ENCODE measurements around the gene UGT1A7. TPM values are rescaled to one million over a fixed set of nuclear protein-coding genes. Genes with fewer than 3 reads are reported as not detected.

The UGT1A7 gene
- total RNA-seq, 2 experiments from 2014 or later, result not detected

- no peak overlapping the region for H3K27ac ChIP-seq (ENCODE audit: low read depth in 1 of 2, low read length in 2 of 2)
- Mint-ChIP-seq H3K4me1 (ENCODE audit: low read depth) (no peaks in the 10 kb centered on the region), H3K4me3 (no peak overlapping the region), H3K27me3 (peaks cover 7% of the 10 kb centered on the region), H3K36me3 (ENCODE audit: low read depth) (no peaks in the 10 kb centered on the region), H3K27ac (no peak overlapping the region), H3K9me3 (no peaks in the 10 kb centered on the region)
- H3K9me3 ChIP-seq (ENCODE audit: control insufficient read depth in 1 of 2, insufficient read depth in 1 of 2, low read length in 2 of 2), result peaks cover 0 to 8% of the 10 kb centered on the region in 2 experiments
- H3K27me3 ChIP-seq (ENCODE audit: control insufficient read depth in 1 of 2, insufficient read depth in 2 of 2, low read length in 2 of 2), result peaks cover 0 to 5% of the 10 kb centered on the region in 2 experiments
- ChIA-PET CTCF (no interaction called here), POLR2A (no interaction called here)
- no peak overlapping the region for H3K4me3 ChIP-seq (ENCODE audit: low read length)
- ATAC-seq (ENCODE audit: poor library complexity) (no peak), DNase-seq (peak in 1 of 14 experiments; percentile 15)
- H3K4me1 ChIP-seq (ENCODE audit: insufficient read depth, low read length), result no peaks in the 10 kb centered on the region
- intact Hi-C loops (cut with DNase I, micrococcal nuclease), result no loop called here
- no peaks in the 10 kb centered on the region for H3K36me3 ChIP-seq (ENCODE audit: insufficient read depth, low read length)
- TF ChIP-seq CTCF (IDR thresholded peaks at IDR 0.05), result no peak
Measured at GRCh38 chr2:233820774-233821105, 139.0 kb downstream of the UGT1A7 start.

GRCh38 chr2:233821196-233821595, 139.5 kb downstream of the UGT1A7 start:
- peaks cover 7% of the 10 kb centered on the region for H3K27me3 Mint-ChIP-seq
- H3K4me3 Mint-ChIP-seq, result no peak overlapping the region
- no peak overlapping the region for H3K27ac Mint-ChIP-seq
- no peaks in the 10 kb centered on the region for H3K36me3 ChIP-seq (ENCODE audit: insufficient read depth, low read length)
- no peak for TF ChIP-seq CTCF (IDR thresholded peaks at IDR 0.05)
- no peaks in the 10 kb centered on the region for H3K36me3 Mint-ChIP-seq (ENCODE audit: low read depth)
- DNase-seq (peak in 1 of 14 experiments; percentile 12), ATAC-seq (ENCODE audit: poor library complexity) (no peak)
- no peak overlapping the region for H3K27ac ChIP-seq (ENCODE audit: low read depth in 1 of 2, low read length in 2 of 2)
- no peaks in the 10 kb centered on the region for H3K9me3 Mint-ChIP-seq
- ChIA-PET POLR2A (no interaction called here), CTCF (no interaction called here)
- peaks cover 0 to 8% of the 10 kb centered on the region in 2 experiments for H3K9me3 ChIP-seq (ENCODE audit: control insufficient read depth in 1 of 2, insufficient read depth in 1 of 2, low read length in 2 of 2)
- H3K4me3 ChIP-seq (ENCODE audit: low read length), result no peak overlapping the region
- H3K4me1 Mint-ChIP-seq (ENCODE audit: low read depth), result no peaks in the 10 kb centered on the region
- intact Hi-C loops (cut with DNase I, micrococcal nuclease), result no loop called here
- no peaks in the 10 kb centered on the region for H3K4me1 ChIP-seq (ENCODE audit: insufficient read depth, low read length)
- peaks cover 0 to 5% of the 10 kb centered on the region in 2 experiments for H3K27me3 ChIP-seq (ENCODE audit: control insufficient read depth in 1 of 2, insufficient read depth in 2 of 2, low read length in 2 of 2)

- Histone ChIP-seq H3K27ac (ENCODE audit: low read depth in 1 of 2, low read length in 2 of 2) (no peak overlapping the region), H3K4me3 (ENCODE audit: low read length) (no peak overlapping the region), H3K9me3 (ENCODE audit: control insufficient read depth in 1 of 2, insufficient read depth in 1 of 2, low read length in 2 of 2) (peaks cover 0 to 8% of the 10 kb centered on the region in 2 experiments), H3K4me1 (ENCODE audit: insufficient read depth, low read length) (no peaks in the 10 kb centered on the region), H3K36me3 (ENCODE audit: insufficient read depth, low read length) (no peaks in the 10 kb centered on the region), H3K27me3 (ENCODE audit: control insufficient read depth in 1 of 2, insufficient read depth in 2 of 2, low read length in 2 of 2) (peaks cover 0 to 2% of the 10 kb centered on the region in 2 experiments)
- intact Hi-C loops (cut with DNase I, micrococcal nuclease), result no loop called here
- POLR2A ChIA-PET, result no interaction called here
- Mint-ChIP-seq H3K4me3 (no peak overlapping the region), H3K36me3 (ENCODE audit: low read depth) (no peaks in the 10 kb centered on the region), H3K4me1 (ENCODE audit: low read depth) (no peaks in the 10 kb centered on the region), H3K27me3 (peaks cover 7% of the 10 kb centered on the region), H3K9me3 (no peaks in the 10 kb centered on the region), H3K27ac (no peak overlapping the region)
- DNase-seq, result peak in 2 of 14 experiments; percentile 0 to 12
- ATAC-seq (ENCODE audit: poor library complexity), result no peak
- CTCF ChIA-PET, result no interaction called here
- no peak for TF ChIP-seq CTCF (IDR thresholded peaks at IDR 0.05)
Measured at GRCh38 chr2:233821709-233822100, 140.0 kb downstream of the UGT1A7 start.
